Karpas-422 (cell line): ENCODE measurements around the gene UBAC1. TPM values are rescaled to one million over a fixed set of nuclear protein-coding genes. Genes with fewer than 3 reads are reported as not detected.

ENCODE experiments used
- DNase-seq: peaks from one replicate; pipeline ENCODE4 v3.0.0-alpha.2; 2015
- H2AFZ ChIP-seq: fragments of 200-600 bp; sonication (generic); 2 replicates; pipeline ENCODE4 v1.6.1; 2014; ENCODE audit warnings: antibody characterized with exemption, low read length, mixed read lengths
- H3K27ac ChIP-seq: fragments of 200-600 bp; sonication (generic); 2 replicates; pipeline ENCODE4 v1.5.1; 2014; ENCODE audit warnings: mild to moderate bottlenecking, low read length, moderate library complexity
- H3K27me3 ChIP-seq: fragments of 200-600 bp; sonication (generic); 2 replicates; pipeline ENCODE4 v1.6.1; 2014; ENCODE audit warnings: low read length, mixed read lengths
- H3K36me3 ChIP-seq: fragments of 200-600 bp; sonication (generic); 2 replicates; pipeline ENCODE4 v1.6.1; 2014; ENCODE audit warnings: low read length, mixed read lengths; ENCODE audit not compliant: insufficient read depth
- H3K4me1 ChIP-seq: fragments of 200-600 bp; sonication (generic); 2 replicates; pipeline ENCODE4 v1.6.1; 2014; ENCODE audit warnings: mild to moderate bottlenecking, low read length, mixed read lengths
- H3K4me2 ChIP-seq: fragments of 200-600 bp; sonication (generic); 2 replicates; pipeline ENCODE4 v1.6.1; 2014; ENCODE audit warnings: low read length, low read depth, mild to moderate bottlenecking; ENCODE audit not compliant: poor library complexity, severe bottlenecking
- H3K4me3 ChIP-seq: fragments of 200-600 bp; sonication (generic); 2 replicates; pipeline ENCODE4 v1.5.1; 2014; ENCODE audit warnings: mild to moderate bottlenecking, antibody characterized with exemption, low read length, mixed read lengths
- H3K79me2 ChIP-seq: fragments of 200-600 bp; sonication (generic); 2 replicates; pipeline ENCODE4 v1.6.1; 2014; ENCODE audit warnings: mild to moderate bottlenecking, low read length, mixed read lengths
- H3K9ac ChIP-seq: fragments of 200-600 bp; sonication (generic); 2 replicates; pipeline ENCODE4 v1.6.0; 2014; ENCODE audit warnings: low read length
- H3K9me2 ChIP-seq: fragments of 200-600 bp; sonication (generic), shearing (Covaris generic); replicated peaks from 2 replicates; pipeline ENCODE4 v1.6.0; 2014; ENCODE audit warnings: mild to moderate bottlenecking, low read length, moderate library complexity; ENCODE audit not compliant: insufficient read depth
- H3K9me3 ChIP-seq: fragments of 300-700, 200-600 bp; sonication (generic); 2 replicates; pipeline ENCODE4 v1.6.1; 2014; ENCODE audit warnings: low read length, mixed read lengths
- H4K20me1 ChIP-seq: fragments of 200-600 bp; sonication (generic); 2 replicates; pipeline ENCODE4 v1.6.1; 2014; ENCODE audit warnings: mild to moderate bottlenecking, antibody characterized with exemption, low read length, low read depth; ENCODE audit not compliant: insufficient read depth
- total RNA-seq: library from RNA; depleted of rRNA; stranded (reverse); fragments of >200 nt; shearing (Covaris generic); gene quantifications from 2 replicates; pipeline ENCODE4 v1.2.3, GENCODE V29; 2014; ENCODE audit warnings: low replicate concordance

Gene UBAC1
- total RNA-seq, 1 experiment from 2014 or later: 32.1 TPM

DNA sequence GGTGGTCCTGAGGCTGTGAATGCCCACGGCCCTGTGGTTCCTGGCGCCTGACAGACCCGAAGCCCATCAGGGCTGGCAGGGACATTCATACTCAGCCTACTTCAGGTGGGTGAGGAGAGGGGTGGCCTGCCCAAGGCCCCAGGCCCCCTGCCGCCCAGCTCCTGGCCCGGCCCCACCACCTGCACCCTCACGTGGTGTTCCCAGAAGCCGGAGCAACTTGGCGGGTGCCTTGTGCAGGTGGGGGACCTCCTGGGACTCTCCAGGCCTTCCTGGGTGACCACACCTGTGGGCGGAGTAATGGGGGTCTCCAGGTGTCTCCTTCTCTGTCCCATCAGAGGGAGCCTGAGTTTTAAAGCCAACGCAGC lies 36.8 kb upstream of the UBAC1 start:
- H3K79me2 ChIP-seq: no peaks in the 10 kb centered on the region
- H3K4me1 ChIP-seq: peaks cover 3% of the 10 kb centered on the region; the same call in 1 of the 2 replicates
- H3K4me2 ChIP-seq: no peak overlapping the region
- H3K27me3 ChIP-seq: no peaks in the 10 kb centered on the region
- H3K9ac ChIP-seq: no peak overlapping the region
- H3K27ac ChIP-seq: no peak overlapping the region
- no peak for DNase-seq
- no peaks in the 10 kb centered on the region for H4K20me1 ChIP-seq
- no peaks in the 10 kb centered on the region for H3K36me3 ChIP-seq
- H3K9me3 ChIP-seq: no peaks in the 10 kb centered on the region
- no peak overlapping the region for H3K4me3 ChIP-seq
- H3K9me2 ChIP-seq: no peaks in the 10 kb centered on the region
- no peak overlapping the region for H2AFZ ChIP-seq

DNA sequence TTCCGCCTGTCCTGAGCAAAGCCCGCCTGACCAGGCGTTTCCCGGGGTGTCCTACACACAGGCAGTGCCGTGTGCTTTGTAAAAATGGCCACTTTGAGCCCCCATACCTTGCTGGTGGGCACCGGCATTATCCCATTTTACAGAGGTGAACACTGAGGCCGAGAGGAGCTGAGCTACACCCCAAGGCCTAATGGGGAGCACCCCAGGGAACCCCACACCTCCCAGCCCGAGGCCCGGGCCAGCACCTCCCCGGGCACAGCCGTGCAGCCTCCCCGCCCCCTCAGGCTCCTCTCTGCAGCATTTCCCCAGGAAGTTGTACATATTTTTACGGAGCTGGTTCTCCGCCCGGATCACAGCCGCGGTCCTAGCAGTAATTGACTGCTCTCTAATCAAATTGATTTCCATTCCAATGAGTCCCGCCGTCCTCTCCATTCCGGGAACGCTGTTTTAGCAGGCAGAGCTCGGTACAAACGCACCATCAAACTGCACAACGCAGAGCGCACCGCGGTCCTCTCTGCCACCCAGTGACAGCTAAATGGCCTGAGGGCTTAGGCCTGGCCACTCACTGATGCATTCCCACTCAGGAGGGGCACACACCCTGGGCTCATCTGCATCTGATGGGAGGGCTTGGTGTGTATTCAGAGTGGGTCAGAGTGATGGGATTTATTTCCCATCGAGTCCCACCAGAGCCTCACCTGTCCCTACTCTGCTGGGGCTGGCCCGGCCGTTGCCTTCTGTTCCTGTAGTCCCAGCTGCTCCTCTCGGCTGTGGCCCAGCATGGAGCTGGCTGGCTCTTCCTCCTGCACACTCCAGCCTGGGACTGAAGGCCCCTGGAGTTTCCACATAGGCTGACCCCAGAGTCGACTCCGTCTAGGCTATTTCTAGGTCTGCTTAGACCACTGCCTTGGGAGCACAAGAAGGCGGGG lies 36.2 kb upstream of the UBAC1 start:
- H2AFZ ChIP-seq: no peak overlapping the region
- H3K9ac ChIP-seq: no peak overlapping the region

DNA sequence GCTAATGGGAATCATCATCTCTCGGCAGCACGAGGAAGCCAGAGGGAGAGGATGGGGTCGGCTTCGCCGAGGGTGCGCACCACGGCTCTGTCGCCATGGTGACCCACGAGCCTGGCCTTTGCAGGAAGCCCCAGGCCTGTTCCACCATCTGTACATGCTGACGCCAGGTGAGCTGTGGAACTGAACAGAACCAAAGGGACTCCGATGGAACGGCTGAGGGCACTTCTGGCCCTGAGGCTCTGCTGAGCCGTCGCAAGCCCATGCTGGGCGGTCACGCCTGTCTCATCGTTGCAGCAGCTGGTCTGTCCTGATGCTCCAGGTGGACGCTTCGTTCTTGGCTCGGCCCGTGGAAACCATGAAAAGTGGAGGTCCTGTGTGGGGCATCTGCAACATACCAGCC lies 34.6 kb upstream of the UBAC1 start:
- Histone ChIP-seq H3K4me1 (peaks cover 11% of the 10 kb centered on the region), H3K36me3 (no peaks in the 10 kb centered on the region), H3K4me2 (no peak overlapping the region), H3K9me2 (no peaks in the 10 kb centered on the region), H3K27ac (no peak overlapping the region), H3K4me3 (no peak overlapping the region), H4K20me1 (no peaks in the 10 kb centered on the region), H3K9me3 (no peaks in the 10 kb centered on the region), H3K27me3 (no peaks in the 10 kb centered on the region), H2AFZ (no peak overlapping the region), H3K79me2 (no peaks in the 10 kb centered on the region), H3K9ac (no peak overlapping the region)
- DNase-seq: no peak

More for the DNA sequence above, 36.2 kb upstream of the UBAC1 start:
- Histone ChIP-seq H4K20me1 (no peaks in the 10 kb centered on the region), H3K79me2 (no peaks in the 10 kb centered on the region), H3K9me3 (no peaks in the 10 kb centered on the region), H3K27ac (no peak overlapping the region), H3K9me2 (no peaks in the 10 kb centered on the region), H3K4me3 (no peak overlapping the region), H3K36me3 (no peaks in the 10 kb centered on the region), H3K4me2 (no peak overlapping the region), H3K27me3 (no peaks in the 10 kb centered on the region), H3K4me1 (peaks cover 9% of the 10 kb centered on the region)
- no peak for DNase-seq

DNA sequence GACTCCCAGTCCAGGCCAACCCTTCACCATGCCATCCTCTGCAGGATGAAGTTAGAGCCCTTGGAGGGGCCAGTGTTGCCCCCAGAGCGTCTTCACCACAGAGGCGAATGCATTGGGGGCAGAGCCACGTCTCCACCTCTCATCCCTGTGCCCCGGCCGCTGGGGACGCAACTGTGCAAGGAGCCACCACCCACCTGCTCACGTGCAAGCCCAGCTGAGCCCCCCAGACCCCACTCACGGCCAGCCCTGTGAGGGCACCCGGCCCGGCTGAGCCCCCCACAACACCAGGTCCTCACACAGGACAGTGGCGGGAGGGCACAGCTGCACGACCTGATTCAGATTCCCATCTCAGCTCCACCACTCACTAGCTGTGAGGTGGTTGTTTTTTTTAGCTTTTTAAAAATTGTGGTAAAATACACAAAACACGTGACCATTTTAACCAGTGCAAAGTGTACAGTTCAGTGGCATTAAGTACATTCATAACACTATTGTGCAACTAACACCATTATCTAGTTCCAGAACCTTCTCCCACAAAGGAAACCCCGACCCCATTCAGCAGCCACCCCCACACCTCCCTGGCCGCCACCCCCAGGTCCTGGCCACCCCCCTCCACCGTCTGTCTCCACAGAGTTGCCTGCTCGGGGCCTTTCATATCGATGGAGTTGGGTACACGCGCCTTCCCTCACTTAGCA lies 33.5 kb upstream of the UBAC1 start:
- Histone ChIP-seq H3K4me3 (no peak overlapping the region), H3K9me3 (no peaks in the 10 kb centered on the region), H4K20me1 (no peaks in the 10 kb centered on the region), H3K27ac (no peak overlapping the region), H3K9ac (no peak overlapping the region), H3K4me1 (peaks cover 11% of the 10 kb centered on the region), H3K9me2 (no peaks in the 10 kb centered on the region), H2AFZ (no peak overlapping the region), H3K79me2 (no peaks in the 10 kb centered on the region), H3K4me2 (no peak overlapping the region), H3K27me3 (no peaks in the 10 kb centered on the region), H3K36me3 (no peaks in the 10 kb centered on the region)
- no peak for DNase-seq

DNA sequence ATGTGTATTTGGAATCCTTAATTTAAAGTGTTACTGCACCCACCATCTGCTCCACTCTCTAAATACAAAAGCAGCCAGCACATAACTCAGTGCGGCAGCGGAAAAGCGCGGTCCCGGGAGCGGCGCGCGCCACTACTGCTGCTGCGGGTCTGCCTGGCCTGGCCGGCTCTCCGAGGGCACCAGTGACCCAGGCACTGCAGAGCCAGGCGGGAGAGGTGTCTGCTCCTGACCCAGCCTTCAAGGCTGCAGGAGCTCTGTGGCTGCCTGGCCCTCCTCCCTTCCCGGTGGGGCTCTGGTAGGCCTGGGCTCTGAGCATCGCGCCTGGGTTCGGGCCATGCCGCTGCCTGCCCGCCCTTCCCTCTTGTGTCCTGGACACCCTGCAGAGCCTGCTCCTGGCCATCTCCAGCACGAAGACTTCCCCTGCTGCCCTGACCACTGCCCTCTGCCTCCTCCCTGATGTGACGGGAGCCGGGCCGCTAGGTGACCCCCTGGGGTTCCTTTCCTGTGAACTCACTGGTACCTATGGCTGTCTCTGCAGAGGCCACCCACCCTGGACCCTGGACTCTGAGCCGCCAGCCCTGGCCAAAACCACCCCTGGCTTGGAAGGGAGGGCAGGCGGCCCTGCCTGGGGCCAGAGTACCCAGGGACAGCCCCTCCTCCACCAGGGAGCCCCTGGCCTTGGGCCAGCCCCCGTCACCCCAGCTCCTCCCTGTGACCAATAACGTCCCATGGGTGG lies 32.8 kb upstream of the UBAC1 start:
- Histone ChIP-seq H3K4me2 (no peak overlapping the region), H3K9ac (no peak overlapping the region), H3K79me2 (no peaks in the 10 kb centered on the region), H3K27ac (no peak overlapping the region), H2AFZ (no peak overlapping the region), H4K20me1 (no peaks in the 10 kb centered on the region), H3K27me3 (no peaks in the 10 kb centered on the region), H3K36me3 (no peaks in the 10 kb centered on the region), H3K9me2 (no peaks in the 10 kb centered on the region), H3K4me3 (no peak overlapping the region), H3K4me1 (peaks cover 11% of the 10 kb centered on the region), H3K9me3 (no peaks in the 10 kb centered on the region)
- DNase-seq: no peak

DNA sequence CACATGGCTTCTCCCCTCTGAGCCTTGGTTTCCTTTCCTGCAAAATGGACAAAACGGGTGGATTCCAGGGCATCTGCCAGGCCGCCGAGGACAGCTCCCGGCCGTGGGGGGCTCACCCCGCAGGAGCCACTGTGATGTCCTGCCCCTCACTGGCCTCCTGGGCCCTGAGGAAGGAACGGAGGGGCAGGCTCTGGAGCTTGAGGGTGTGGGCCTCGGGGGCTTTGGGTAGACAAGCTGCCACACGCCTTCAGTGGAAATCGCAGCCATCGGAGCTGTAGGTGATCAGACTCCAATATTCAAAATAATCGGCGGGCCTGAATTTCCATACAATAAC lies 32.2 kb upstream of the UBAC1 start:
- Histone ChIP-seq H3K4me2 (no peak overlapping the region), H3K27ac (no peak overlapping the region), H3K9ac (no peak overlapping the region)

DNA sequence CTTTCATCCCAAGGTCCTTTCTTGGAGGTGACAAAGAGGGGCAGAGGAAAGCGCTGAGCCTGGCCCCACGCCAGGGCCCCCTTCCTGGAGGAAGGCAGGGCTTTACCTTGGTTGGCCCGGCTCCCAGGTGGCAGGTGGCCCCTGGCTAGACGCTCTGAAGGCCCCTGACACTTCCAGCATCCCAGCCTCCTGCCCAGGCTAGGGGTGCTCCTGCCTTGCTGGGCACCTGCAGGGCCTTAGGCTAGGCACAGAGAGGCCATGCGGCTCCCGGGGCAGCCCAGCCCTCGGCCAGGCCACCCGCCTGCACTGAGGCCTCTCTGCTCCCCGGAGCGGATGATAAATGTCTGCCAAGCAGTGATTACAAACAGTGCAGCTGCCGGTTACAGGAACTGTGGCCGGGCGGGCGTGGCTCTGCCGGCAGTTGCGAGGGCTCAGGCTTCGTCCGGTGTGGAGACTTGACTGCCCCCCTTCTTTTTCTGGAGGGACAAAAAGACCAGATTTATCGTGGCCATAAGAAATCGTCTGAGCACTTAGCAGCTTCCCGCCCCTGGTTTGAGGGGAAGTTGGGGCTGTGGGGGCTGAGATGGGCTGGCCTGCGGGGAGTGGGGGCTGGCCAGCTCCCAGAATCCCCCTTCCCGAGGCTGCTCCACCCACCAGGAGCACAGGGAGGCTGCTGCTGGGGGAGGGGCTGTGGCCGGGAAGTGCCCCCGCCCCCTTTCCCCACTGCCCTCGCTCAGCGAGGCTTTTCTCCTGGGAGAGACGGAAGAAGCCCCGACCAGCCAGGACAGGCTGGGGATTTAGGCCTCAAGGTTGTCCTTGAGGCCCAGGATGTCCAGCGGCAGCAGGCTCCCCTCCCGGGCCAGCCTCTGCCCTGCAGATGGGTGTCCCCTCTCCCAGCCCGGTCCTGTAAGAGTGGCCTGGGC lies 31.6 kb upstream of the UBAC1 start:
- Histone ChIP-seq H2AFZ (no peak overlapping the region; the same call in 1 of the 2 replicates), H3K9me2 (no peaks in the 10 kb centered on the region), H3K27ac (no peak overlapping the region), H3K79me2 (no peaks in the 10 kb centered on the region), H3K9ac (no peak overlapping the region), H3K27me3 (no peaks in the 10 kb centered on the region), H3K4me1 (peaks cover 11% of the 10 kb centered on the region), H3K36me3 (no peaks in the 10 kb centered on the region), H3K9me3 (no peaks in the 10 kb centered on the region), H3K4me2 (no peak overlapping the region), H3K4me3 (no peak overlapping the region), H4K20me1 (no peaks in the 10 kb centered on the region)
- peak; percentile 56 for DNase-seq

More for the DNA sequence above, 32.2 kb upstream of the UBAC1 start:
- H4K20me1 ChIP-seq: no peaks in the 10 kb centered on the region
- no peak overlapping the region for H2AFZ ChIP-seq
- H3K4me1 ChIP-seq: peaks cover 11% of the 10 kb centered on the region
- no peak for DNase-seq
- H3K79me2 ChIP-seq: no peaks in the 10 kb centered on the region
- H3K4me3 ChIP-seq: no peak overlapping the region
- H3K9me2 ChIP-seq: no peaks in the 10 kb centered on the region
- H3K36me3 ChIP-seq: no peaks in the 10 kb centered on the region
- no peaks in the 10 kb centered on the region for H3K27me3 ChIP-seq
- no peaks in the 10 kb centered on the region for H3K9me3 ChIP-seq
